ENCODE measurements around the gene DDX47.
"Not testable (repeated sequence)": the region's sequence is repeated elsewhere in the genome, so short reads cannot be mapped to it uniquely, and the experiment has no call there.

DDX47 gene

DNA sequence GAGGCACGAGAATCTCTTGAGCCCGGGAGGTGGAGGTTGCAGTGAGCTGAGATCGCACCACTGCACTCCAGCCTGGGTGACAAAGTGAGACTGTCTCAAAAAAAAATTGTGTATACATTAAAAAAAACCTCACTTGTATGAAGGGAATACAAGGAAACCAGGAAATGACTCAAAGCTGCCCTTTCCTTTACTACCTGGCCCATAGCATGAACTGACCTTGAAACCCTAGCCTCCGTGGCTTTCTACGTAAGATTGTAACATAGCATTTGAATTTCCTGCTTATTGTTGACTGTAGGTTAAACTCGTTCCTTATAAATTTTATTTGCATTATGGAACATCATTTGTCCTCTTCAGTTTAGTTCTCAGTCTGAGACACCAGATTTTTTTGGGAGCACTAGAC lies 9.1 kb upstream of the DDX47 start:
- TF ChIP-seq ZFX (IDR thresholded peaks at IDR 0.05; ENCODE audit: borderline replicate concordance) = no peak
- TF ChIP-seq, protein P1, sequence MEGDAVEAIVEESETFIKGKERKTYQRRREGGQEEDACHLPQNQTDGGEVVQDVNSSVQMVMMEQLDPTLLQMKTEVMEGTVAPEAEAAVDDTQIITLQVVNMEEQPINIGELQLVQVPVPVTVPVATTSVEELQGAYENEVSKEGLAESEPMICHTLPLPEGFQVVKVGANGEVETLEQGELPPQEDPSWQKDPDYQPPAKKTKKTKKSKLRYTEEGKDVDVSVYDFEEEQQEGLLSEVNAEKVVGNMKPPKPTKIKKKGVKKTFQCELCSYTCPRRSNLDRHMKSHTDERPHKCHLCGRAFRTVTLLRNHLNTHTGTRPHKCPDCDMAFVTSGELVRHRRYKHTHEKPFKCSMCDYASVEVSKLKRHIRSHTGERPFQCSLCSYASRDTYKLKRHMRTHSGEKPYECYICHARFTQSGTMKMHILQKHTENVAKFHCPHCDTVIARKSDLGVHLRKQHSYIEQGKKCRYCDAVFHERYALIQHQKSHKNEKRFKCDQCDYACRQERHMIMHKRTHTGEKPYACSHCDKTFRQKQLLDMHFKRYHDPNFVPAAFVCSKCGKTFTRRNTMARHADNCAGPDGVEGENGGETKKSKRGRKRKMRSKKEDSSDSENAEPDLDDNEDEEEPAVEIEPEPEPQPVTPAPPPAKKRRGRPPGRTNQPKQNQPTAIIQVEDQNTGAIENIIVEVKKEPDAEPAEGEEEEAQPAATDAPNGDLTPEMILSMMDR (IDR thresholded peaks at IDR 0.05) = no peak
- H3K27ac ChIP-seq = no peak overlapping the region

DNA sequence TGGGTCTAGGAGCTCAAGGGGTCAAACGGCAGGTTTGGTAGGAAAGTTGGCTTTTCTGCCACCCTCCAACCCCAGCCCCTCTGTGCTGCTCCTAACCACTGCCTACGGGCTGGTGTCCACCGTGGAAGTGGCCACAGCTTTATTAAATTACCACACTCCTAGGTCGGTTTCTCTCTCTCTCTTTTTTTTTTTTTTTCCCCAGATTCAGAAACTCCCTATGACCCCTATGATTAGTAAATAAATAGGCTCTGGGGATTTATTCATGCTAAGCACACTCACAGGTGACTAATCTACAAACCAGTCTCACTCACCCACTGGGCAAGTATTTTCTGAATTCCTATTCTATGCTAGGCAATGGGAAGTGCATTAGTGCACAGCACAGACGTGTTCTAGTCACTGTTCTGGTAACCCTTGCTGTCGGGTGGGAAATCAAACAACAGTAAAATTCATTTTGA lies 8.7 kb upstream of the DDX47 start:
- no peak overlapping the region for H3K27ac ChIP-seq
- TF ChIP-seq, protein P1 (IDR thresholded peaks at IDR 0.05) = no peak

DNA sequence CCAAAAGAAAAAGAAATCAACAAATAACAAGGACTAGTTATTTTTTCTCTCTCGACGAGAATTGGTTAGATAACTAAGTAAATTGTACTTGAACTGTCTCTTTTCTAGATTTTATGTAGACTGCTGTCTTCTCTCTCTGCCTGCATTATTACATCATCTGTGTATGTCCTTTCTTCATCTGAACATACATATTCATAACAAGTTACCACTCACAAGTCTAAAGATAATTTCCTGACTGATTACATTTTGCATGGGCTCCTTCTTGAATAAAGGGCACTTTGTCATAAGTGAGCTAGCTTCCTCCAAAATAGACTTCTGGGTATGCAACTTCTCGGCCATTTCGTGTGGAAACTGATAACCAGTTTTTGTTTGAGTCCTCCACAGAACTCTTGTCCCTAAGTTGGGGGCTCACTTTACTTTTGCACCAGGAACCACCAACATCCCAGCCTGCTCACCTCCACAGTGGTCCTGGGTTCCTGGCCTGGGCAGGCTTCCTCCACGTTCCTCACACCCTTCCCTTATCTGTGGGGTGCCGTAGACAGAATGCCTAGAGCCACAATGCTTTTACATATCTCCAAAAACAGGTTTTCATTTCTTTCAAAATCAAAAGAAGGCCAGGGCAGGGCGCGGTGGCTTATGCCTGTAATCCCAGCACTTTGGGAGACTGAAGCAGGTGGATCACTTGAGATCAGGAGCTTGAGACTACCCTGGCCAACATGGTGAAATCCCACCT lies 6.2 kb upstream of the DDX47 start:
- TF ChIP-seq ZFX (IDR thresholded peaks at IDR 0.05; ENCODE audit: borderline replicate concordance) = no peak
- TF ChIP-seq, protein P1 (IDR thresholded peaks at IDR 0.05) = no peak
- H3K27ac ChIP-seq = no peak overlapping the region

DNA sequence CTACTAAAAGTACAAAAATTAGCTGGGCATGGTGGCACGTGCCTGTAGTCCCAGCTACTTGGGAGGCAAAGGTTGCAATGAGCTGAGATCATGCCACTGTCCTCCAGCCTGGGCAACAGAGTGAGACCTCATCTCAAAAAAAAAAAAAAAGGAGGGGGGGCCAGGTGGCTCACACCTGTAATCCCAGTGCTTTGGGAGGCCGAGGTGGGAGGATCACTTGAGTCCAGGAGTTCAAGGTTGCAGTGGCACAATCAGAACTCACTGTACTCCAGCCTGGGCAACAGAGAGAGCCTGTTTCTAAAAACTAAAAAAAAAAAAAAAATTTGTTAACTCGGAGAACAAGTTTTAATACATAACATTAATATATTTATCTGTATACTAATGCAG lies 5.6 kb upstream of the DDX47 start:
- H3K27ac ChIP-seq = not testable (repeated sequence)

DNA sequence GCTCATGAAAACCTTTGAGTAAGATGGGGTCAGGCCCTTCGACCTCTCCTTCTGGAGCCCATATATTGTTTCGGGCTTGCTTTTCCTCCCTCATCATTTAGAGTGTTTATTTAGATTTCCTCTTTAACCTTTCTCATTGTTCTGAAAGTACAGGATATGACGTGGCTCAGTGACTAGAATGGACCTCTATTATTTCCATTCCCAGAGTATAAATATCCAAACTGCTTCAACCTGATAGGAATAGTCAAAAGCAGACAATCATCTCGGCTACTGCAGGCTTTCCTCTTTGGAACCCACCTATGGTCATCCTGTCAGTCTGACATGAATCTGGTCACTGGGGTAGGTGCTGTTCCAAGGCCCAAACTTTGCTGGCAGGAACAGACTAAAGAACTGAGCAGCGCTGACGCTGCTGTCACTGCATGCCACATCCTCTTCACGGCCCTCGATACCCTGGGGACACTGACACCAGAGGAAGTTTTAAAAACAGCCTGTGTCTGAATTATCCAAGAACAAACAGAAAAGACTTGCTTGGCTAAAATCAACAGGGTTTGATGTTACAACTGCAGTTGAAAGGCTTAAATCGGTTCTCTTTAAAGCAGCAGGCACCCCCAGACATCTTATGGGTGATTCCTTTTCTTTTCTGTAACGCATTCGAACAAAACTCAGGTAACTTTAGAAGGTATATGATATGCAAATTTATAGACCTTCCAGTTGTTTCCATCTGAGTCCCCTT lies 5.0 kb upstream of the DDX47 start:
- no peak overlapping the region for H3K27ac ChIP-seq
- no peak for TF ChIP-seq ZFX (IDR thresholded peaks at IDR 0.05; ENCODE audit: borderline replicate concordance)
- TF ChIP-seq, protein P1 (IDR thresholded peaks at IDR 0.05) = no peak

DNA sequence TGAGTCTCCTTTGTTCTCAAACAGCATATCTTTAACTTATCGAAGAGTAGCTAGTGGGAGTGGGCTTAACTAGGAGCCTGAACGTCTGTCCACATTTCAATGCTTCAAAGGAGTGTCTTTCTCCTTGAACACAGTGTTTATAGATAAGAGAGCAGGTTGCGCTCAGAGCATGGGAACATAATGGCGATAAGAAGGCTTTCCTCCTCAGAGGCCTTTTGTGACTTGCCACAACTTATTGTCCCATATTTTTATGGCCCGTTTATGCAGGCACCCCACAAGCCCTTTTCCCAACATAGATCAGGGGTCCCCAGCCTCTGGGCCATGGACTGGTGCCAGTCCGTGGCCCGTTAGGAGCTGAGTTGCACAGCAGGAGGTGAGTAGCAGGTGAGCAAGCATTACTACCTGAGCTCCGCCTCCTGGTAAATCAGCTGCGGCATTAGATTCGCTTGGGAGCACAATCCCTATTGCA lies 2.6 kb upstream of the DDX47 start:
- no peak overlapping the region for H3K27ac ChIP-seq
- TF ChIP-seq ZFX (IDR thresholded peaks at IDR 0.05; ENCODE audit: borderline replicate concordance) = no peak
- TF ChIP-seq, protein P1 (IDR thresholded peaks at IDR 0.05) = no peak

DNA sequence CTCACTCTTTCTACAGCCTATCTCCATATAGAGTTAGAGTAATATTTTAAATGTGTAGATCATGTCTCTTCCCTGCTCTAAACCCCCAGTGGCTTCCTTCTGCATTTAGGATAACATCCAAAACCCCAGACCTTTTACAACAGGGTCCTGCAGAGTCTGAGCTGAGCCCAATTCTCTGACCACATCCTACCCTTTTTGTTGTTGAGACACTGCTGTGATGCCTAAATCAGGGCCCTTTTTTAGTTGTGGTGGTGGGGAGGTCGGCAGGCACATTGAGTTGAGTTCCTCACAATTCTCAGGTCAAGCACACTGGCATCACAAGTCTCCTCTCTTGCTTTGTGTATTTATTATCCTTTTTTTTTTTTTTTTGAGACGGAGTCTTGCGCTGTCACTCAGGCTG lies 1.8 kb upstream of the DDX47 start:
- H3K27ac ChIP-seq = no peak overlapping the region
- TF ChIP-seq ZFX (IDR thresholded peaks at IDR 0.05; ENCODE audit: borderline replicate concordance) = no peak
- TF ChIP-seq, protein P1 (IDR thresholded peaks at IDR 0.05) = no peak

Data from 22Rv1 (cell line).